HepG2 (cell line): ENCODE data around the gene ITPK1. TPM values are rescaled to one million over a fixed set of nuclear protein-coding genes. Genes with fewer than 3 reads are reported as not detected.

Experiments
- ATAC-seq: fragments of 200-7000 bp; cut with Tn5 transposase; 3 replicates; pipeline ENCODE4 v1.9.1; 2020; ENCODE audit warnings: mild to moderate bottlenecking, moderate library complexity
- BruUV-seq: library from RNA; stranded (reverse); fragments of 400-500 nt; replicated peaks from 2 replicates; lab custom pipeline; 2021; lab: Mats Ljungman, UMichigan
- CTCF ChIA-PET: fragments of 300-600 bp; formaldehyde crosslinking; extraction: SDS; loops from one replicate; lab custom pipeline; 2021; ENCODE audit warnings: low total read pairs, inconsistent platforms, low intra/inter-chr PET ratio; lab: Yijun Ruan, JAX
- POLR2A ChIA-PET: fragments of 350-600 bp; sonication (Branson Sonifier 250); formaldehyde crosslinking; loops from one replicate; lab custom pipeline; 2020; ENCODE audit warnings: antibody characterized with exemption, inconsistent platforms; lab: Yijun Ruan, JAX
- DNase-seq: peaks from one replicate; pipeline ENCODE4 v3.0.0-alpha.2; 2015; ENCODE audit warnings: low spot score
- FAIRE-seq: peaks from 3 replicates; lab custom pipeline; 2011; peaks lifted over from hg19 to GRCh38; lab: Jason Lieb, UNC
- H2AFZ ChIP-seq: one replicate; pipeline ENCODE4 v1.6.1; 2011; ENCODE audit warnings: low read length, inconsistent platforms
- H3K27ac ChIP-seq: fragments of 300-600 bp; 3 replicates; pipeline ENCODE4 v1.8.0; 2011; ENCODE audit warnings: mixed run types, mild to moderate bottlenecking, mixed read lengths, low read length, inconsistent platforms; ENCODE audit not compliant: insufficient read depth; ENCODE audit errors: extremely low read length
- H3K27me3 ChIP-seq, 2 experiments: fragments of 200-600 bp in 1 of 2; 2 replicates in 1 of 2; 3 replicates in 1 of 2; pipeline versions ENCODE4 v1.6.0 to v1.8.0; 2011; ENCODE audit warnings: low read length in 2 of 2, mild to moderate bottlenecking in 2 of 2, moderate library complexity in 2 of 2, inconsistent platforms in 1 of 2; ENCODE audit not compliant: insufficient read depth in 2 of 2, control insufficient read depth in 1 of 2
- H3K36me3 ChIP-seq, 2 experiments: fragments of 200-600 bp in 1 of 2; replicated peaks in 1 of 2; 2 replicates in 1 of 2; 3 replicates in 1 of 2; pipeline versions ENCODE4 v1.5.1 to v1.8.0; 2011; ENCODE audit warnings: low read length in 2 of 2, inconsistent platforms in 1 of 2; ENCODE audit not compliant: insufficient read depth in 2 of 2, control insufficient read depth in 1 of 2
- H3K4me1 ChIP-seq: 2 replicates; pipeline ENCODE4 v1.5.1; 2012; ENCODE audit warnings: low read length, inconsistent platforms; ENCODE audit not compliant: insufficient read depth
- H3K4me2 ChIP-seq: 2 replicates; pipeline ENCODE4 v1.6.0; 2011; ENCODE audit warnings: low read depth, low read length, inconsistent platforms
- H3K4me3 ChIP-seq, 3 experiments: fragments of 200-600 bp in 1 of 3; sonication (generic), shearing (Covaris generic) in 1 of 3; replicated peaks in 1 of 3; 2 replicates each; pipeline ENCODE4 v1.5.1; 2011 to 2016; ENCODE audit warnings: low read length in 3 of 3, inconsistent platforms in 2 of 3, low read depth in 2 of 3, mild to moderate bottlenecking in 2 of 3, control low read depth in 1 of 3, mixed read lengths in 1 of 3; ENCODE audit not compliant: insufficient read depth in 1 of 3
- H3K79me2 ChIP-seq: one replicate; pipeline ENCODE4 v1.6.1; 2011; ENCODE audit warnings: low read length, inconsistent platforms; ENCODE audit not compliant: insufficient read depth
- H3K9ac ChIP-seq: 2 replicates; pipeline ENCODE4 v1.6.0; 2011; ENCODE audit warnings: mild to moderate bottlenecking, low read depth, low read length, inconsistent platforms; ENCODE audit not compliant: insufficient read depth
- H3K9me3 ChIP-seq: 2 replicates; pipeline ENCODE4 v1.5.1; 2012; ENCODE audit warnings: mild to moderate bottlenecking, low read length
- H4K20me1 ChIP-seq: 2 replicates; pipeline ENCODE4 v1.6.0; 2011; ENCODE audit warnings: inconsistent platforms, mild to moderate bottlenecking, low read length, moderate library complexity; ENCODE audit not compliant: insufficient read depth
- AFF4 ChIP-seq: sonication (generic); formaldehyde crosslinking; IDR thresholded peaks from 2 replicates; pipeline ENCODE4 v1.4.0; 2020; ENCODE audit warnings: missing genetic modification reagents
- ARNT ChIP-seq: fragments of 450-650 bp; IDR thresholded peaks from 2 replicates; pipeline ENCODE4 v1.6.1; 2017
- ASH2L ChIP-seq: fragments of 300-600, 200-600 bp; sonication (generic); IDR thresholded peaks from 2 replicates; pipeline ENCODE4 v1.7.0; 2017; ENCODE audit warnings: low read depth, mild to moderate bottlenecking, moderate library complexity, mixed read lengths, low read length; ENCODE audit not compliant: insufficient read length
- BRD4 ChIP-seq: sonication (generic); formaldehyde crosslinking; IDR thresholded peaks from 2 replicates; pipeline ENCODE4 v1.4.0; 2020; ENCODE audit warnings: missing genetic modification reagents
- CENPT ChIP-seq: sonication (generic); formaldehyde crosslinking; IDR thresholded peaks from 2 replicates; pipeline ENCODE4 v1.8.0; 2022; ENCODE audit warnings: low read depth, mild to moderate bottlenecking, moderate library complexity, missing genetic modification reagents
- ERF ChIP-seq: IDR thresholded peaks from 2 replicates; pipeline ENCODE4 v1.6.1; 2018; ENCODE audit warnings: missing biosample characterization, missing genetic modification reagents
- KLF12 ChIP-seq: sonication (generic); formaldehyde crosslinking; IDR thresholded peaks from 2 replicates; pipeline ENCODE4 v1.4.0; 2020; ENCODE audit warnings: missing genetic modification reagents, borderline replicate concordance
- PAX8 ChIP-seq: sonication (generic); formaldehyde crosslinking; IDR thresholded peaks from 2 replicates; pipeline ENCODE4 v1.8.0; 2022; ENCODE audit warnings: mild to moderate bottlenecking, missing genetic modification reagents, borderline replicate concordance
- SNAPC2 ChIP-seq: sonication (generic); formaldehyde crosslinking; IDR thresholded peaks from 2 replicates; pipeline ENCODE4 v1.8.1; 2022; ENCODE audit warnings: mild to moderate bottlenecking, missing genetic modification reagents
- TSC22D2 ChIP-seq: sonication (generic); formaldehyde crosslinking; IDR thresholded peaks from 2 replicates; pipeline ENCODE4 v1.5.1; 2020; ENCODE audit warnings: missing genetic modification reagents, mild to moderate bottlenecking, borderline replicate concordance
- ZNF205 ChIP-seq: IDR thresholded peaks from 2 replicates; pipeline ENCODE4 v1.6.1; 2018; ENCODE audit warnings: missing biosample characterization, missing genetic modification reagents
- ZNF607 ChIP-seq: sonication (generic); formaldehyde crosslinking; IDR thresholded peaks from 2 replicates; pipeline ENCODE4 v1.5.1; 2020; ENCODE audit warnings: missing genetic modification reagents, mild to moderate bottlenecking, borderline replicate concordance
- ZNF709 ChIP-seq: sonication (generic); formaldehyde crosslinking; IDR thresholded peaks from 2 replicates; pipeline ENCODE4 v1.5.0; 2020; ENCODE audit warnings: mild to moderate bottlenecking, missing genetic modification reagents
- ZNF776 ChIP-seq: sonication (generic); formaldehyde crosslinking; IDR thresholded peaks from 2 replicates; pipeline ENCODE4 v1.4.0; 2020; ENCODE audit warnings: mild to moderate bottlenecking, missing genetic modification reagents
- WGBS: methylation state at CpG from one replicate; pipeline ENCODE4 v1.1.6; 2017; ENCODE audit warnings: low lambda C conversion rate; 5-methylcytosine and 5-hydroxymethylcytosine counted together
- in situ Hi-C: cut with HindIII; loops from 2 replicates; pipeline ENCODE4 v1.10.0; 2017; ENCODE audit warnings: low pct_unique_long_range_greater_than_20kb; ENCODE audit not compliant: extremely low pct_ligation_motif_present
- intact Hi-C: fragments of 100-400 bp; cut with micrococcal nuclease; formaldehyde crosslinking; loops from one replicate; pipeline ENCODE4 v1.10.0; 2022; ENCODE audit not compliant: unreplicated experiment
- polyA plus RNA-seq, 8 experiments: library from polyadenylated mRNA; depleted of rRNA in 3 of 8; stranded (reverse) in 7 of 8; unstranded in 1 of 8; fragments of >200 nt; fragmentation: Illumina TruSeq in 4 of 8; extraction: Trizol in 4 of 8; gene quantifications; 2 replicates each; pipeline versions ENCODE4 v1.2.1 to v1.2.3, GENCODE V29; 2011 to 2016; ENCODE audit warnings: low read depth in 4 of 8, missing spikeins in 1 of 8, mixed read lengths in 1 of 8; ENCODE audit not compliant: insufficient read depth in 1 of 8
- total RNA-seq, 5 experiments: library from RNA; depleted of rRNA; stranded (reverse); fragments of >200 nt; fragmentation: Illumina TruSeq; extraction: Trizol; gene quantifications; 2 replicates each; pipeline ENCODE4 v1.2.3, GENCODE V29; 2016; ENCODE audit warnings: low read depth in 1 of 5
- TF ChIP-seq, protein P1 (sequence below): IDR thresholded peaks from 2 replicates; pipeline ENCODE4 v1.6.1; 2012; ENCODE audit warnings: inconsistent platforms
- TF ChIP-seq, protein P2 (sequence below): sonication (generic); formaldehyde crosslinking; IDR thresholded peaks from 2 replicates; pipeline ENCODE4 v1.4.0; 2020; ENCODE audit warnings: mild to moderate bottlenecking, missing genetic modification reagents
- TF ChIP-seq, protein P3 (sequence below): IDR thresholded peaks from 2 replicates; pipeline ENCODE4 v1.6.1; 2016; ENCODE audit warnings: missing genetic modification reagents, missing compliant biosample characterization

ITPK1 gene
- total and polyA plus RNA-seq, 2 of the 13 experiments (the other 11 are each of a cell fraction or from before 2014, with no cell fraction given), result 20.5 to 47.5 TPM

DNA sequence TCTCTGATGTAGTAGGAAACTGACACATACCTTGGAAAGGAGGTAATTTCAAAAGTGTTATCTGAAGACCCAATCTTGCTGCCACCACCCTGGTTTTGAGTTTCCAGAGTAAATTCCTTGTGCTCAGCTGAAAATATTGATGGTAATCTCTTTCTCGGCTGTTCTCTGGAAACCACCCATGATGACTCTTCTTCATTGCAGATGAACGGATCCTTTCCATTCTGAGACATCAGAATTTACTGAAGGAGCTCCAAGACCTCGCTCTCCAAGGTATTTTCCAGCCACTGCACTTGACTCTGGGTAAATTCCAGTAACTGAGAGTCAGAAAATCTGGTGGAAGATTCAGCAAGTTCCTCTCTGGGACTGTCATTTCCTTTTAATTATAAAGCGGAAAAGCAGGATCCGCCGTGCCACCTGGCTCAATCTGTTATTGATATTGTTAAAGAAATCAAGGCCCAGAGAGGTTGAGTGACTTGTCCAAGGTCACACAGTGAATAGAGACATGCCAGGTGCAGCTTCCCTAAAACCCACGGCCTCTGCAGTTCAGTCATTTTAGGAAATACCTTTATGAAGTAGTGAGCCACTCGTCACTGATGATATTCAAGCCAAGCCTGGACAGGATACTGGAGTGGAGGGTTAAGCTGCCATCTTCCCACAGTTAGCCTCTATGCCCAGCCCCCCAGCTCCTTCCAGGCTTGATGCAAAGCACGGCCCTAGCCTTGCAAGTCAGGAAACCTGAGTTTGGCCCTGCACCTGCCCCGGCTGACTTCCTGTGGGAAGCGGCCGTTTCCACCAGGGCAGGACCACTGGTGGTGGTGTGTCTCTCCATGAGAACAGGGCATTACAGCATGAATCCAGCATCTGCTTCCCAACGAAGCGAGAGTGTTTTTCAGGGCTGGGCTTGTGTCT is 188.1 kb downstream of the ITPK1 start (continued):
- TF ChIP-seq ZNF607 (CRISPR knock-in tag) (no peak), ZNF776 (no peak), ARNT (no peak), PAX8 (CRISPR knock-in tag) (no peak)
- TF ChIP-seq, protein P1, sequence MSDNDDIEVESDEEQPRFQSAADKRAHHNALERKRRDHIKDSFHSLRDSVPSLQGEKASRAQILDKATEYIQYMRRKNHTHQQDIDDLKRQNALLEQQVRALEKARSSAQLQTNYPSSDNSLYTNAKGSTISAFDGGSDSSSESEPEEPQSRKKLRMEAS, result no peak
- TF ChIP-seq, protein P2, sequence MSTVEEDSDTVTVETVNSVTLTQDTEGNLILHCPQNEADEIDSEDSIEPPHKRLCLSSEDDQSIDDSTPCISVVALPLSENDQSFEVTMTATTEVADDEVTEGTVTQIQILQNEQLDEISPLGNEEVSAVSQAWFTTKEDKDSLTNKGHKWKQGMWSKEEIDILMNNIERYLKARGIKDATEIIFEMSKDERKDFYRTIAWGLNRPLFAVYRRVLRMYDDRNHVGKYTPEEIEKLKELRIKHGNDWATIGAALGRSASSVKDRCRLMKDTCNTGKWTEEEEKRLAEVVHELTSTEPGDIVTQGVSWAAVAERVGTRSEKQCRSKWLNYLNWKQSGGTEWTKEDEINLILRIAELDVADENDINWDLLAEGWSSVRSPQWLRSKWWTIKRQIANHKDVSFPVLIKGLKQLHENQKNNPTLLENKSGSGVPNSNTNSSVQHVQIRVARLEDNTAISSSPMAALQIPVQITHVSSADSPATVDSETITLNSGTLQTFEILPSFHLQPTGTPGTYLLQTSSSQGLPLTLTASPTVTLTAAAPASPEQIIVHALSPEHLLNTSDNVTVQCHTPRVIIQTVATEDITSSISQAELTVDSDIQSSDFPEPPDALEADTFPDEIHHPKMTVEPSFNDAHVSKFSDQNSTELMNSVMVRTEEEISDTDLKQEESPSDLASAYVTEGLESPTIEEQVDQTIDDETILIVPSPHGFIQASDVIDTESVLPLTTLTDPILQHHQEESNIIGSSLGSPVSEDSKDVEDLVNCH (CRISPR knock-in tag), result no peak

DNA sequence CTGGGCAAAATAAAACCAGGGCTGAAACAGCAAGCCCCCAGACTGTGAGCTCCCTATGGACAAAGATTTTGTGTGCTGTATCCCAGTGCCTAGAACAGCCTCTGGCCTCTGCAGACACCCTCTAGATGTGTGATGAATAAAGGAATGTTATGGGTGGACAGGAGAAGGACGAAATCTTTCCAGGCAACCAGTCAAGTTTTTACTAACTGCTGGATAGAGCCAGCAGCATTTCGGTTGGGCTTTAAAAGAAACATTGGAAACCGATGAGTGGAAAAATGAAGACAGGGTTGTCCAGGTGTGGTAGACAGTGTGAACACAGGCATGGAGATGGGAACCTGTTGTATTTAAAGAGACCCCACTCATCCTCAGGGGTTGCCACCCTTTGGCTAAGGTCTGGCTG is 188.8 kb downstream of the ITPK1 start:
- ChIA-PET CTCF (no interaction called here), POLR2A (no interaction called here)
- Histone ChIP-seq H3K27ac (no peak overlapping the region), H3K79me2 (no peaks in the 10 kb centered on the region), H3K4me1 (no peaks in the 10 kb centered on the region), H3K4me3 (no peak overlapping the region), H3K9ac (no peak overlapping the region), H2AFZ (no peak overlapping the region), H3K9me3 (no peaks in the 10 kb centered on the region), H3K4me2 (no peak overlapping the region), H3K36me3 (no peaks in the 10 kb centered on the region), H3K27me3 (peaks cover 0 to 1% of the 10 kb centered on the region in 2 experiments; a peak in 2 of 5 replicates), H4K20me1 (0 out of 2 replicates have a peak, but pooled peaks cover 4% of the 10 kb centered on the region)
- FAIRE-seq, result no peak
- in situ Hi-C loops, result no loop called here
- TF ChIP-seq, protein P3, sequence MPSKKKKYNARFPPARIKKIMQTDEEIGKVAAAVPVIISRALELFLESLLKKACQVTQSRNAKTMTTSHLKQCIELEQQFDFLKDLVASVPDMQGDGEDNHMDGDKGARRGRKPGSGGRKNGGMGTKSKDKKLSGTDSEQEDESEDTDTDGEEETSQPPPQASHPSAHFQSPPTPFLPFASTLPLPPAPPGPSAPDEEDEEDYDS (CRISPR knock-in tag), result no peak
- TF ChIP-seq AFF4 (CRISPR knock-in tag) (no peak), ASH2L (no peak), CENPT (no peak), TSC22D2 (CRISPR knock-in tag) (no peak), SNAPC2 (CRISPR knock-in tag) (no peak), ZNF709 (CRISPR knock-in tag) (no peak), BRD4 (CRISPR knock-in tag) (no peak), ERF (no peak), KLF12 (CRISPR knock-in tag) (no peak), ZNF205 (no peak)
- no peak for DNase-seq
- WGBS, result 6% methylated on average over 3 of the region's 3 CpGs
- intact Hi-C loops, result no loop called here
- BruUV-seq, result no TSS peak
- ATAC-seq, result no peak
